HG02870 (cell line): ENCODE results near the gene FEM1C.

Experiments
- ATAC-seq: cut with Tn5 transposase; IDR thresholded peaks from one replicate; pipeline ENCODE4 v1.9.1; 2021; ENCODE audit warnings: mild to moderate bottlenecking, moderate library complexity; ENCODE audit not compliant: unreplicated experiment

FEM1C gene

DNA sequence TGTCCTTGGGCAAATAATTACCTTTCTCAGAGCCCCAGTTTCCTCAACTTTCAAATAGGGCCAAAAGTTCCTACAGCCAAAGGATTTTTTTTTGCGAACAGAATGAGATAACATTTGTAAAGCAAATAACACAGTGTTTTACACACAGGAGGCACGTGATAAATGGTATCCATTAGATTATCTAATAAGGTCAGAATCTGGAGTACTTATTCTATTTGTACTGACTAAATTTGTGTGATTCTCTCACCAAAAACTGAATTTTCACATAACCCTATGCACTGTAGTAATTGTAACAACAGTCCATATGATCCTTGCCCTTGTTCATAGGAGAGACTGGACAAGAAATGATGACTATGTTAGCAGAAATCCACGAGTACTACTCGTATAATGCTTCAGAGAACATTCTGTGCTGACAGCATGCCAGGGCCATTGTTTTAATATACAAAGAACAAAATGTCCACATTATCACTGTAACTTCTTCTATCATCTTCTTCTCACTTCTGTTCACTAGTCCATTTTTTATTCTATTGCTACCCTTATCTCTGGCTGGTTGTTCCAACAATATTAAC, 13.9 kb upstream of the FEM1C start:
- ATAC-seq: no peak

GRCh38 chr5:115557667-115558387, 13.3 kb upstream of the FEM1C start:
- ATAC-seq: no peak

- ATAC-seq: no peak
These were observed 11.7 kb upstream of the FEM1C start for GRCh38 chr5:115556276-115556675.

DNA sequence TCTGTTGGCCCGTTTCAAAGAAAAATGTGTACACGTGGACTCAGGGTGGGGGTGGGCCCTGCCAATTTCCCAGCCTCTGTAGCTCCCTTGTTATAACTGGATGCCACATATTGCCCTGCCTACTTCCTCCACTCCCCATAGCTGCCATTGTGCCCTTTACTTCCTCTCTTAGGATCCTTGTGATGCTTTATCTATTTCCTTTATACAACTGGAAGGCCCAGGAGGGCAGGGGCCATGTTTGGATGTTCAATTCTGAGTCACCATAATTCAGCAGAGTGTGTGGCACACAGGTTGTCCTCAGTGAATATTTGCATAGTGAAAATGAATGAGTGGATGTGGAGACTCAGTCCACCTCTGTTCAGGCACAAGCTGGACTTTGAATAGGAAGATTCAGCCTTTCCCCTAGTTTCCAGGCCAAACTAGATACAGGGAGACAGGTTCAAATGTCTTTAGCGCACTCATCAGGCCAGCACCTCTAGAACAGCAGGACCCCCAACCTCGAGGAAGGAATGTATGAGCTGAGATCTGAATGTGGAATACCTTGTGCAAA, 10.6 kb upstream of the FEM1C start:
- no peak for ATAC-seq

- ATAC-seq: no peak
These were observed 8.5 kb upstream of the FEM1C start for GRCh38 chr5:115553082-115553481.

DNA sequence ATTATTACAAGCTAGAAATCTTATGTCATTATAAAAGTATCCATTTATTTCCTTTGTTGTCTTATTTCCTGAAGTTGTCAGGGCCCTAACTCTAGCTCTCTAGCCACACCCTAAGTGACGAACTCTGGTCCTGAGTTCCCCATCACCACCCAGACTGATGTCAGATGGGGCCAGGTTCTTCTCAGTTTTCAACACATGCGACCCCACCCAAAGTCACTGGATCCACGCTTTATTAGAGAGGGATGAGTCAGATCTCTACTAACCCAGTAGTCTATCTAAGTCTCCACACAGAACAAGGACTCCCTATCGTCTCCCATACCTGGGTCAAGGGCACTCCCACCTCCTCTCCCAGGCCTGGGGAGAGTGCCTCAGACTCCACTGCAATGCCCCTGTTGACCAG, 6.8 kb upstream of the FEM1C start:
- ATAC-seq: no peak

GRCh38 chr5:115549154-115549553, 4.6 kb upstream of the FEM1C start:
- no peak for ATAC-seq

DNA sequence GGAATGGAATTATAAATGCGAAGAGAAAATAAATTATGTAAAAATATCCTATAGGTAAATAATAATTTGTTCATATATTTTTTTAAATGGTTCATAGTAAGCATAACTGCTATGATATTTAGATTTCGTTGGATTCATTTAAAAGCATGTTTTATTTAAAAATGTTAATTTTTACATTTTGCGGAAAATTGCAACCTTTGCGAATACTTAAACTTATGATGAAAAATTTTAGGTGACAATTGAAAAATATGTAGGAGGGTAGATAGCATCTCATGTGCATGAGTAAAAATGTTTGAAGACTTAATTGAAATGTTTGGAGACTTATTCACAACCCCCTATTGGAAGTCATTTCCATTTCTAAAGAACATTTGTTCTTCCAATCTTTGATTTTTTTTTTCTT, 4.1 kb upstream of the FEM1C start:
- no peak for ATAC-seq

- ATAC-seq: no peak
These were observed 842 bp upstream of the FEM1C start for GRCh38 chr5:115545351-115545882.

- peak; percentile 4 for ATAC-seq
These were observed 536 bp downstream of the FEM1C start for GRCh38 chr5:115544043-115544435.

DNA sequence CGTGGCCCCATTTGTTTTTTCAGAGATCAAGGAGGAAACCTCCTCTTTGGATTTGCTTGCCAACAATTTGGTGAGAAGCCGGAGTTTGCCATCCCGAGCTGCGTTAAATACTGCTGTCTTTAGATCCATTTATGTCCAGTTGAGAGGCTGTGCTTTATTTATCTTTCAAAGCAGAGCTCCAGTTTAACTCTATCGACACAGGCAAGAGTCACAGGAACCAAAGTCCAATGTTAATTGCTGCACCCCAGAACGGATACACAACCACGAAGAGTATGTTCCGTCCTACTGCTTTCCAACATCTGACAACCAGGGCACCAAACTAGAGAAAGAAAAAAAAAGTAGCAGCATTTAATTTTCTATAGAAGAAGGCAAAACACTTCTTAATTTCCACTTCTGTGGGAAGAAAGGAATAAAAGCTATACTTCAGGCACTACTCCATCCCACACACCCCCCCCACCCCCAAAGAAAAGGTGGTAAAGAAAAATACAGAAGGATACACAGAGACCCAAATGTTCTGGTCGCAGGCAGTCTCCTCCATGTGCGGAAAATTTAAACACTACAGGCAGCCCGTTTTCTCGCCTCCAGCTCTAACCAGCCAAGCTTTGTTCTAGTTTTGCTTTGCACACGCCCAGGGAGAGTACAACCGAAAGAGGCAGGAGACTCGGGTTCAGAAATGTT, 1.1 kb downstream of the FEM1C start:
- ATAC-seq: peak; percentile 30

- no peak for ATAC-seq
These were observed 1.8 kb downstream of the FEM1C start for GRCh38 chr5:115542651-115543364.

DNA sequence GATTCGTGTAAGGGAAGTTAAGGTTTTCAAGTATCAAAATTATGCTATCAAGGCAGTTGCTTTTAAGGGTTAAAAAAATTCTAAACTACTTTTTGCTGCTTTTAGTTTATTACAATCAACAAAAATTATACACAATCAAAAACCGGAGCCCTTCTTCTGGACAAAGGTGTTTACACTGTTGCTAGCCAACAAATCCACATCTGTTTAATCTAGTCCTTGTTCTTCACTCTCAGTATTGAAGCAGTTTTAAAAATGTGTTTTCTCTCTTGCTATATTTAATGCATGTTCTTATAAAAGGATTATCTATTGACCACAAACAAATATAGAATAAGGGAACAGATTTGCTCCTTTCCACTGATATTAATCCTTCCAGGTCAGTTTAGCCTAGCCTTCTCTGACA, 2.5 kb downstream of the FEM1C start:
- ATAC-seq: no peak

DNA sequence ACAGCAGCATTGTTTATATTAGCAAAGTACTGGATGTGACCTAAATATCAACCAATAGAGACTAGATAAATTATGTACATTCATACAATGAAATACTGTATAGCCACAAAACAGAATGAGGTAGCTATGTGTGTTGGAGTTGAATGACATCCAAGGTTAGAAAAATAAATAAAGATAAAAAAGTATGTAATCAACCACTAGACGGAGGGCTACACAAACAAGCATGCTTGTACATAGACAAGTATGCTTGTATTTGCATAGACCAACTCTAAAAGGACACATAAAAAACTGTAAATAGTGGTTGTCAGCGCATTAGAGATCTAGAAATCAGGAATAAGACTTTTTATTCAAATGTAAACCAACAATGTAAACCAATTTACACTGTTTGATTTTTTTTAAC, 3.0 kb downstream of the FEM1C start:
- ATAC-seq: no peak

DNA sequence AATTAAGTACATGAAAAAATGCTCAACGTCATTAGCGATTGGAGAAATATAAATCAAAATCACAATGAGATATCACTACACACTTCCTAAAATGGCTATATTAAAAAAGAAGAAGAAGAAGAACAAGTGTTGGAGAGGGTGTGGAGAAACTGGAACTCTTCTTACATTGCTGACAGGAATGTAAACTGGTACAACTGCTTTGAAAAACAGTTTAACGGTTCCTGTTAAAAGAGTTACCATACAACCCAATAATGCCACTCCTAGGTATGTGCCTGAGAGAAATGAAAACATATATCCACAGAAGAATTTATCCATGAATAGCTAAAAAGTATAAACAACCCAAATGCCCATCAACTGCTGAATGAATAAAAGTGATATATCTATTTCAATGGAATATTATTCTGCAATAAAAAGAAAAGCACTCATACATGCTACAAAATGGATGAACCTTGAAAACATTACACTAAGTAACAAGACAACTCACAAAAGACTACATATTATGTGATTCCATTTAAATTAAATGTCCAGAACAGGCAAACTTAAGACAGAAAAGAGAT, 9.0 kb downstream of the FEM1C start:
- ATAC-seq: no peak

- ATAC-seq: no peak
These were observed 12.1 kb downstream of the FEM1C start for GRCh38 chr5:115532517-115532916.

DNA sequence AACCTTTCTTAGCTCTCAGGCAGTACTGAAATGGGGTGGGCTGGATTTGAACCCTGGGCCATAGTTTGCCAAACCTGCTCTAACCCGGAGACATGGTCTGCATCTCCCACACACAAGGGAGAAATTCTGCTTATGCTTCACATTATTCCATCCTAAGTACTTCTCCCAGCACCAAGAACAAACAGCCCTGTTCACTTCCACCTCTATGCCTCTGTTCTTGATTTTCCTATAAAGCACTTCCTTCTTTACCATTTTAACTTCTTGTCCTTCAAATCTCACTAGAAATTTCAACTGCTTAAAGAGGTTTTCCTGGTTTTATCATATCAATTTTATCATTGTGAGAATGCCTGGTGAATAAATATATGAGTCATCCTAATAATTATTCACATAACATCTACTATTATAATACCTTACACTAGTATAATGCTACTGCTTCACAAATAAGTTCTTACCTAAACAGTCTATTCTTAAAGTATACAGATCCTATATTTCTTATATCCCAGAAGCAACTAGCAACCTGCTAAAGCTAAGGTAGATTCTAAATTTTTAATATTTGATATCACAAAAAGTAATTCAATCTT, 12.7 kb downstream of the FEM1C start:
- ATAC-seq: no peak

- ATAC-seq: no peak
These were observed 13.2 kb downstream of the FEM1C start for GRCh38 chr5:115531380-115531779.

DNA sequence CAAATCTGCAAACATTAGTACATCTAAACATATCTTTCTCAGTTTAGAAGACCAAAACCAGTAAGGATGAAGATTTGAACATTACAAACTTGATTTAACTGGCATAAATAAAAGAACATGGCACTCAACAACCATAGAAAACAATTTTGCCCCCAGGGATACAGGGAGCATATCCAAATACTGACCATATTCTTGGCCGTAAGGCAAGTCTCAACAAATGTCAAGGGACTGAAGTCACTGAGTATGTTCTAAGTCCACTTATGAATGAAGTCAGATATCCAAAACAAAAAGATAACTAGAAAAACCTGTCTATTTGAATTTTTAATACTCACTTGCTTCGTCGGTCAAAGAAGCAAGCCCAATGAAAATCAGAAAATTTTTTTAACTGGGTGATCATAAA, 14.1 kb downstream of the FEM1C start:
- ATAC-seq: no peak

GRCh38 chr5:115526604-115527003, 18.0 kb downstream of the FEM1C start:
- no peak for ATAC-seq
